Hair follicle dermal papilla cell (primary cell): ENCODE measurements around the gene SLC38A1. TPM values are rescaled to one million over a fixed set of nuclear protein-coding genes. Genes with fewer than 3 reads are reported as not detected.

Experiments
- total RNA-seq: library from RNA; depleted of rRNA; stranded (reverse); fragments of >200 nt; gene quantifications from 2 replicates; pipeline ENCODE4 v1.2.3, GENCODE V29; 2012

The SLC38A1 gene
- 5.8 and 13.3 TPM in 2 replicates for total RNA-seq

DNA sequence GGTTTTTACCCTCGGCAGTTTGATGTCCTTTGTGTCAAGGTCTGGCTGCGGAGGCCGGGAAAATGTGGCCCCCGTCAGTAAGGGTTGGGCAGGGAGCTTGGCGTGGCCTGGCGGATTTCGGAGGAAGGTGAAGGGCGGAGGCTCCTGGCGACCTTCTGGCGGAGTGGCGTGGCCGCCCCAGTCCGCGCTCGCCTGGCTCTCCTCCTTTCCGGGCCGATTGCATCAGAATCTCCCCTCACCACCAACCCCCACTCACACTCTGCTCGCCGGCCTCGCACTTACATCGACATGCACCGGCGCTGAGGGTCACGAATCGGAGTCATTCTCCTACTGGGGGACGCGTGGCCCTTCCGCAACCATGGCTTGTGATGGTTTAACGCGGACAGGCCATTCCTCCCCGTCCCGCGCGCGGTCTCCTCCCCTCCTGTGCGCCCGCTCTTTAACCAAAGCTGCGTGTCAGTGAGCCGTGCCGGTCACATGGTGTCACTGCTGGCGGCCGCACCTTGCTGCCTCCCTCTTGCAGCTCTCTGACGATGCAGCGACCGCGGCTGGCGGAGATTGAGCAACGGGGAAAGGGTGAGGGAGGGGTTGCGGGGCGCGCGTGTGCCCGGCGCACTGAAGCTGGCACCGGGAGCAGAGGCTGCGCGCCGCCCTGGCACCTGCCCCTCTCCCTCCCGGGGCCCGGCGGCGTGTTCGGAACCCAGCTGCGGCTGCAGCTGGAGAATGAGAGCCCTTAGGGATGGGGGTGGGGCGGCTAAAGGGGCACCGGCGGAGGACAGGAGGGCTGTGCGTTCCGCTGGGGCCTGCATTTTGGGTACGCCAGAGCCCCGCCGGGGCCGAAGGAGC lies at the start of gene SLC38A1:
Gene SLC38A1 (minus strand): TSS at position 461 of the 846 bp plus-strand sequence. CDS start 29,243 bp downstream, outside the sequence.

Other genes with a start within 250 kb of the SLC38A1 start
- 620 and 665 TPM in 2 replicates for gene SLC38A2, start 103.7 kb upstream of the SLC38A1 start, total RNA-seq